HG02938 (cell line): ENCODE results near the gene SAE1.
"Not testable (repeated sequence)": the region's sequence is repeated elsewhere in the genome, so short reads cannot be mapped to it uniquely, and the experiment has no call there.

Experiments
- ATAC-seq: cut with Tn5 transposase; IDR thresholded peaks from one replicate; pipeline ENCODE4 v1.9.1; 2021; ENCODE audit warnings: mild to moderate bottlenecking, moderate library complexity; ENCODE audit not compliant: unreplicated experiment

Gene SAE1

DNA sequence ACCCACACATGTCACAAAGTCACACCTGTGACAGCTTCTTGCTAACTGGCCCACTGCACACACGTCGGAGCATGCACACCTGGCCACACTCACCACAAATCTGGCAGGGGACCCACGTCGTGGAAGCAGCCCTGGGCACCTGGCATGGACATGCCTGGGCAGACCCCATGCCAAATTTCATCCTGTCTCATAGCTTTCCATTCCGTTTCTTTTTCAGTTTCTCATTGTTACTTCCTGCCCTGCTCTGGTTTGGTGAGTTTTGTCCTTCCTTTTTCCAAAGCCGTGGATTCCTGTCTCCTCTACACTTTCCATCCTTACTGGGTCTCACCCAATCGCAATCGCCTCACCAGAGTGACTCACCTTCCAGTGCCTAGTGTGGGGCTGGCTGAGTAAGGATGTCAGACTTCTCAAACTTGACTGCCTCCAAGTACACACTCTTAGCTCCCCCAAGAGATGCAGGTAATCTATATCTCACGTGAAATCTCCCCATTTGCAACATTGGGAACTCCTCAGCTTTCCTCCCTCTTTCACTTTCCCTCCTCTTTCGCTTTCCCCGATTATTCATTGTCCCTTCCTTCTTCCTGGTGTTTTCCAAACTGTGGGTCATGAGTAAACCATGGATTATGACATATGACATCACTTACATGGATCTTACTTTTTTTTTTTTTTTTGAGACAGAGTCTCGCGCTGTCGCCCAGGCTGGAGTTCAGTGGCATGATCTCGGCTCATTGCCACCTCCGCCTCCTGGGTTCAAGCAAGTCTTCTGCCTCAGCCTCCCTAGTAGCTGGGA, 102.0 kb downstream of the SAE1 start:
- no peak for ATAC-seq

- ATAC-seq: no peak
These were observed 105.5 kb downstream of the SAE1 start for GRCh38 chr19:47236072-47236675.

- no peak for ATAC-seq
These were observed 108.5 kb downstream of the SAE1 start for GRCh38 chr19:47239152-47239551.

GRCh38 chr19:47239610-47240296, 109.1 kb downstream of the SAE1 start:
- ATAC-seq: no peak

GRCh38 chr19:47240556-47240955, 109.9 kb downstream of the SAE1 start:
- ATAC-seq: no peak

DNA sequence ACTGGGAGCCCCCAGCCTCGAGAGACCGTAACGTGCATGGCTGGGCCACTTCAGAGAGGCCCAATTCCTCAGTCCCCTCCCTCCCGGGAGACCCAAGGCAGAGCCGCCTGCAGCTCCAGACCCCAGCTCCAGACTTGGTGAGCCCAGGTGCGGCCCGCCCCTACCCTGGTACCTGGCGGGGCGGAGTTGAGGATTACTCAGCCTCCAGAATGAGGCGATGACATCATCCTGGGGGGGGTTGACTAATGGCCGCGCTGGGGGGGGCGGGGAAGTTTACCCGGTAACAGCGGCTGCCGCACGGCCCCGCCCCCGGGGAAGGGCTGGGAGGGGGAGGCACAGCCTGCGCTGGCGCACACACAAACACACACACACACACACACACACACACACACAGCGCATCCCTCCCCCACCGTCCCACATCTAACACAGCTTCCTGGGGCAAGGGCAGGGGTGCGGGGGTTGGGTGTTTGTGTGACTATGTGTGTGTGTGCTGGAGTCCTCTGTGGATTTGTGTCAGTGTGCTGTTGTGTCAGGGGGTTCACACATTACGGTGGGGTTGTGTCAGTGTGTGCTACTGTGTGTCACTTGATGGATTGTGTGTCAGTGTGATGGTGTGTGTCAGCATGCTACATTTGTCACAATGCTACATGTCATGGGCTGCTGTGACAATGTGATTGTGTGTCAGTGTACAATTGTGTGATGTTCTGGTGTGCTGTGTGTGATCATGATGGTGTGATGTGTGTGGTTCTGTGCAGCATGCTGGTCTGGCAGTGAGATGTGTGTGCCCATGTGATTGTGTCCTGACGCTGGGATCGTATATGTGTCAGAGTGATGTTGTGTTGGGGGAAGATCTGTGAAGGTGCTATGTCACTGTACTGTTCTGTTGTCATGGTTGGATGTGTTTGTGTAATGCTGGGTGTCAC, 110.6 kb downstream of the SAE1 start:
- ATAC-seq: no peak

GRCh38 chr19:47241919-47242577, 111.4 kb downstream of the SAE1 start:
- ATAC-seq: no peak

DNA sequence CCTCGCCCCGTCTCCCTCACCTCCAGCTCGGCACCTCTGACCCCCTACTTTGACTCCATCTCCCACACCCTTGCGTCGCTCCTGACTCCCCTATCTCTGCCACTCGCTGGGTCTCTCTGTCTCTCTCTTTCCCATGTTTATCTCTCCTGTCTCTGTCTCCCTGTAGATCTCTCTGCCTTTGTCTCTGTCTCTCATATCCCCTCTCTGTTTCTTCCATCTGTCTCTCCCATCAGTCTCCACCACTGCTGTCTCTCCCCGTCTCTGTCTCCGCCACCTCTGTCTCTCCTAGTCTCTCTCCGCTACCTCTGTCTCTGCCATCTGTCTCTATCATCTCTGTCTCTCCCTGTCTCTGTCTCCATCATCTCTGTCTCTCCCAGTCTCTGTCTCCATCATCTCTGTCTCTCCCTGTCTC, 112.7 kb downstream of the SAE1 start:
- ATAC-seq: no peak

DNA sequence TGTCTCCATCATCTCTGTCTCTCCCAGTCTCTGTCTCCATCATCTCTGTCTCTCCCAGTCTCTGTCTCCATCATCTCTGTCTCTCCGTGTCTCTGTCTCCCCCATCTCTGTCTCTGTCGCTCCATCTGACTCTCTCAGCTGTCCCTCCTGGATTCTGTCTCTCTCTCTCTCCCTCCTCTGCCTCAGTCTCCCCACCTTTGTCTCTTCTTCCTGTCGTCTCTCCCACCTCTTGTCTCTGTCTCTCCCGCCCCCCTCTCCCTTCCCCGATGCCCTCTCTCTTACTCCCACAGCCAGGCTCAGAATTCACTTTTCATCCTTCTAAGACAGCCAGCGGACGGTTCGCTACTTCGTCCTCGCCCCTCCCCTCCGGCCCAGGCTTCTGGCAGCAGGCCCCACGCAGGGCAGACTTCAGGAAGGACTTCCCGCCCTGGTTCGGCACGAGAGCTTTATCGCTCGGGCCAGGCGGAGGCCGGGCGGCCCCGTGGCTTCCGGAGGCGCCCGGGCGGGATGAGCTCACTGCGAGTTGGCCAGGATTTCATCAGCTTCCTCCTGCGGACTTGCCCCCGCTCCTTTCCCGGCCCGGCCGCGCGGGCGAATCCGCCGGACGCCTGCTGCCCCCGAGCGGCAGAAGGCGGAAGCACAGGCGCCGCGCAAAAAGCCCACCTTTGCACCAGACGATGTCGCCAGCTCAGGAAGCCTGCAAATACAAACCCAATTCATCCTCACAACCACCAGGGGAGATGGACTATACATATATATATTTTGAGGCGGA, 113.3 kb downstream of the SAE1 start:
- no peak for ATAC-seq

DNA sequence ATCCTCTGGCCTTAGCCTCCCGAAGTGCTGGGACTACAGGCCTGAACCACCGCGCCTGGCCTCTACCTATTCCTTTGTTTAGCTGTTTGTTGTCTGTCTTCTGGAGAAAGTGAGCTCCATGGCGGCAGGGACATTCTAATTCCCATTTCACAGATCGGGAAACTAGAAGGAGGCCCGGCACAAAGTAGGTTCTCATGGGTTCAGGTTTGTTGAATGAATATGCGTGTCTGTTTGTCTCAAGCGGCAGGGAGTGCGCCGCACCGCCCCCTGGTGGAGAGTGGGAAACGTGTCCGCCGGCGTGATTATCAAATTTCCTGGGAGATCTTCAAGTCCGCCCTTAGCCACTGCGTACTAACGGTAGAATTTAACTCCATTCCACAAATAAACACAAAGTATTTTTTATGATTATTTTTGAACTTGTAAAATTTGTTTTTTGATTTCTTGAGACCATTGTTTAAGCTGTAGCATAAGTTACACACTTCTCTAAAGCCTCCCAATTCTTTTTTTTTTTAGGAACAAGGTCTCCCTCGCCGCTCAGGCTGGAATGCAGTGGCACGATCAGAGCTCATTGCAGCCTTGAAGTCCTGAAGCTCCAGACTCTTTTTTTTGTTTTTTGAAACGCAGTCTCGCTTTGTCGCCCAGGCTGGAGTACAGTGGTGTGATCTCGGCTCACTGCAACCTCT, 116.8 kb downstream of the SAE1 start:
- no peak for ATAC-seq

GRCh38 chr19:47253016-47253415, 122.4 kb downstream of the SAE1 start:
- ATAC-seq: not testable (repeated sequence)

- ATAC-seq: no peak
These were observed 122.8 kb downstream of the SAE1 start for GRCh38 chr19:47253467-47253881.

DNA sequence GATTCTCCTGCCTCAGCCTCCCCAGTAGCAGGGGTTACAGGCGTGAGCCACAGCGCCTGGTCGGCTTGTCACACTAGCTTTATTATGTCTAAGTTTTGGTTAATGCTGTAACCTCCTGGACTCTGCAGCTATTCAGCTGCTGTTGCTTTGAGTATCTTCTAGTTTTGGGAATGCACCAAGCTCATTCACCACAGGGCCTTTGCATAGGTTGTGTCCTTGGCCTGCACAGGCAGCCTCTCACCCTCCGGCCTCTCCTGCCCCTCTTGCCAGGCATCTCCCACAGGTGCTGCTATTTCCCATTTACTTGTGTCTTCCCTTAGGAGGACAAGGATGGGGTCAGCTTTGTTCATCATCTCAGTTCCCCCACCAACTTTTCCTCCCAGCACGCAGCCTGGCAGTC, 123.3 kb downstream of the SAE1 start:
- no peak for ATAC-seq

DNA sequence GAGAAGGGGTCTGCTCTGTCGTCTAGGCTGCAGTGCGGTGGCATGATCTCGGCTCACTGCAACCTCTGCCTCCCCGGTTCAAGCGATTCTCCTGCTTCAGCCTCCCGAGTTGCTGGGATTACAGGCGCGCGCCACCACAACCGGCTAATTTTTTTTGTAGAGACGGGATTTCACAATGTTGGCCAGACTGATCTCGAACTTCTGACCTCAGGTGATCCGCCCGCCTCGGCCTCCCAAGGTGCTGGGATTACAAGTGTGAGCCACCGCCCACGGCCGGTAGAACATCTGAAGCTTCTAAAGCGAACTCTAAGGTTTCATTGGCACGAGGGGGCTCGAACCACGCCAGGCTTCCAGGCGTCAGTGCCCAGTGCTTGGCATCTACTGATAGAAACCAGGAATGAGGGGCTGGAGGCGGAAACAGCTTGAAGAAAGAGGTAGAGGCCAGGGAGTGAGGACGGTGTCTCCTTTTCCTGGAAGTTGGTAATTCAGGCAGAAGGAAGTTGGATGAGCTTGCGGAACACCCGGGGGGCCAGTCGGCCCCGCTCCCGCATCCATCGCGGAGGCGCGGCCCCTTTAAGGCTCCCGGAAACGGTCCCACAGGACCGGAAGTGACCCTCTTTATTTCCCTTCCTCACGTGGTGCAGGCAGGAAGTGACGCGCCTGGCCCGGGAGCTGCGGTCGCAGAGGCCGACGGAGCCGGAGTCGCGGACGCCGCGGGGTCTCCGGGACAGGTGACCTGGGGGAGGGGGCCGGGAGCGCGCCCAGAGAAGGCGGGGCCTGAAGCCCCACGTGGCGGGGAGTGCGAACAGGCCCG, 125.5 kb downstream of the SAE1 start, which contains the start of gene CCDC9:
TSS of gene CCDC9 (plus strand) at position 647 of the 814 bp plus-strand sequence. CDS start 1,876 bp downstream, outside the sequence.
- peak; percentile 37 for ATAC-seq

- ATAC-seq: peak; percentile 76
These were observed 126.2 kb downstream of the SAE1 start for GRCh38 chr19:47256693-47257410.

GRCh38 chr19:47257411-47258169, 127.0 kb downstream of the SAE1 start:
- no peak for ATAC-seq

GRCh38 chr19:47258434-47258833, 127.8 kb downstream of the SAE1 start:
- ATAC-seq: no peak
